Measurements from ENCODE around the gene KRCC1. TPM values are rescaled to one million over a fixed set of nuclear protein-coding genes. Genes with fewer than 3 reads are reported as not detected.

The KRCC1 gene
- total RNA-seq, 1 donor, result 24.2 TPM

GRCh38 chr2:88038263-88039105, 17.1 kb downstream of the KRCC1 start:
- peaks cover 33% of the 10 kb centered on the region for H3K79me2 ChIP-seq (ENCODE audit: insufficient read depth, low read length)
- peaks cover 12% of the 10 kb centered on the region for H4K20me1 ChIP-seq (ENCODE audit: insufficient read depth, low read length)
- H3K4me3 ChIP-seq (ENCODE audit: insufficient read depth, low read length), result no peak overlapping the region
- no peaks in the 10 kb centered on the region for H3K27me3 ChIP-seq (ENCODE audit: insufficient read depth, low read length)
- peak overlapping the region; percentile 49 for H3K4me2 ChIP-seq (ENCODE audit: insufficient read depth, low read length)
- TF ChIP-seq CTCF (IDR thresholded peaks at IDR 0.05; ENCODE audit: extremely low read depth, low read depth, low read length), result no peak
- H3K9me3 ChIP-seq (ENCODE audit: low read depth, low read length), result no peaks in the 10 kb centered on the region
- peaks cover 18% of the 10 kb centered on the region for H3K36me3 ChIP-seq (ENCODE audit: insufficient read depth, low read length)
- H3K27ac ChIP-seq (ENCODE audit: low read depth, low read length), result peak overlapping the region; percentile 83
- H2AFZ ChIP-seq (ENCODE audit: low read length), result no peak overlapping the region
- peaks cover 22% of the 10 kb centered on the region for H3K4me1 ChIP-seq (ENCODE audit: insufficient read depth, low read length)
- DNase-seq (ENCODE audit: insufficient read length, low spot score, missing footprints), result peak; percentile 76

- Histone ChIP-seq H4K20me1 (ENCODE audit: insufficient read depth, low read length) (peaks cover 4% of the 10 kb centered on the region), H3K4me3 (ENCODE audit: insufficient read depth, low read length) (no peak overlapping the region), H3K36me3 (ENCODE audit: insufficient read depth, low read length) (peaks cover 27% of the 10 kb centered on the region), H3K4me2 (ENCODE audit: insufficient read depth, low read length) (no peak overlapping the region), H3K4me1 (ENCODE audit: insufficient read depth, low read length) (peaks cover 22% of the 10 kb centered on the region), H3K27me3 (ENCODE audit: insufficient read depth, low read length) (no peaks in the 10 kb centered on the region), H2AFZ (ENCODE audit: low read length) (no peak overlapping the region), H3K27ac (ENCODE audit: low read depth, low read length) (no peak overlapping the region), H3K79me2 (ENCODE audit: insufficient read depth, low read length) (peaks cover 24% of the 10 kb centered on the region), H3K9me3 (ENCODE audit: low read depth, low read length) (no peaks in the 10 kb centered on the region)
- DNase-seq (ENCODE audit: insufficient read length, low spot score, missing footprints), result no peak
- TF ChIP-seq CTCF (IDR thresholded peaks at IDR 0.05; ENCODE audit: extremely low read depth, low read depth, low read length), result no peak
Measured at GRCh38 chr2:88036606-88037005, 19.0 kb downstream of the KRCC1 start.

GRCh38 chr2:88036182-88036581, 19.4 kb downstream of the KRCC1 start:
- peaks cover 26% of the 10 kb centered on the region for H3K36me3 ChIP-seq (ENCODE audit: insufficient read depth, low read length)
- H3K4me3 ChIP-seq (ENCODE audit: insufficient read depth, low read length), result no peak overlapping the region
- H3K4me2 ChIP-seq (ENCODE audit: insufficient read depth, low read length), result no peak overlapping the region
- H3K27ac ChIP-seq (ENCODE audit: low read depth, low read length), result no peak overlapping the region
- no peak for DNase-seq (ENCODE audit: insufficient read length, low spot score, missing footprints)
- H3K4me1 ChIP-seq (ENCODE audit: insufficient read depth, low read length), result peaks cover 22% of the 10 kb centered on the region
- H3K9me3 ChIP-seq (ENCODE audit: low read depth, low read length), result no peaks in the 10 kb centered on the region
- peaks cover 4% of the 10 kb centered on the region for H4K20me1 ChIP-seq (ENCODE audit: insufficient read depth, low read length)
- no peaks in the 10 kb centered on the region for H3K27me3 ChIP-seq (ENCODE audit: insufficient read depth, low read length)
- peaks cover 20% of the 10 kb centered on the region for H3K79me2 ChIP-seq (ENCODE audit: insufficient read depth, low read length)
- H2AFZ ChIP-seq (ENCODE audit: low read length), result no peak overlapping the region
- no peak for TF ChIP-seq CTCF (IDR thresholded peaks at IDR 0.05; ENCODE audit: extremely low read depth, low read depth, low read length)

GRCh38 chr2:88032070-88032702, 23.4 kb downstream of the KRCC1 start:
- Histone ChIP-seq H3K4me2 (ENCODE audit: insufficient read depth, low read length) (no peak overlapping the region), H4K20me1 (ENCODE audit: insufficient read depth, low read length) (peaks cover 5% of the 10 kb centered on the region), H3K4me3 (ENCODE audit: insufficient read depth, low read length) (no peak overlapping the region), H3K9me3 (ENCODE audit: low read depth, low read length) (no peaks in the 10 kb centered on the region), H3K27me3 (ENCODE audit: insufficient read depth, low read length) (no peaks in the 10 kb centered on the region), H3K79me2 (ENCODE audit: insufficient read depth, low read length) (peaks cover 9% of the 10 kb centered on the region), H3K36me3 (ENCODE audit: insufficient read depth, low read length) (peaks cover 58% of the 10 kb centered on the region), H3K27ac (ENCODE audit: low read depth, low read length) (no peak overlapping the region), H2AFZ (ENCODE audit: low read length) (no peak overlapping the region), H3K4me1 (ENCODE audit: insufficient read depth, low read length) (peaks cover 5% of the 10 kb centered on the region)
- no peak for TF ChIP-seq CTCF (IDR thresholded peaks at IDR 0.05; ENCODE audit: extremely low read depth, low read depth, low read length)
- DNase-seq (ENCODE audit: insufficient read length, low spot score, missing footprints), result no peak
